Fibroblast of the aortic adventitia (primary cell): ENCODE data around the gene GBX2. TPM values are rescaled to one million over a fixed set of nuclear protein-coding genes. Genes with fewer than 3 reads are reported as not detected.

Experiments used
- DNase-seq: peaks from one replicate; pipeline ENCODE4 v3.0.0-alpha.2; 2010; ENCODE audit warnings: low read depth
- H3K4me3 ChIP-seq: 2 replicates; pipeline ENCODE4 v1.5.1; 2011; ENCODE audit warnings: low read depth, mild to moderate bottlenecking, control low read depth, low read length, moderate library complexity
- total RNA-seq: library from RNA; depleted of rRNA; stranded (reverse); fragments of >200 nt; gene quantifications from 2 replicates; pipeline ENCODE4 v1.2.3, GENCODE V29; 2012; ENCODE audit warnings: low replicate concordance
- TF ChIP-seq, protein P1 (sequence below): IDR thresholded peaks from 2 replicates; pipeline ENCODE4 v1.5.1; 2011; ENCODE audit warnings: mild to moderate bottlenecking, low read length, control low read depth, inconsistent platforms; ENCODE audit not compliant: insufficient read depth

GBX2 gene
- total RNA-seq, 1 donor, result not detected

DNA sequence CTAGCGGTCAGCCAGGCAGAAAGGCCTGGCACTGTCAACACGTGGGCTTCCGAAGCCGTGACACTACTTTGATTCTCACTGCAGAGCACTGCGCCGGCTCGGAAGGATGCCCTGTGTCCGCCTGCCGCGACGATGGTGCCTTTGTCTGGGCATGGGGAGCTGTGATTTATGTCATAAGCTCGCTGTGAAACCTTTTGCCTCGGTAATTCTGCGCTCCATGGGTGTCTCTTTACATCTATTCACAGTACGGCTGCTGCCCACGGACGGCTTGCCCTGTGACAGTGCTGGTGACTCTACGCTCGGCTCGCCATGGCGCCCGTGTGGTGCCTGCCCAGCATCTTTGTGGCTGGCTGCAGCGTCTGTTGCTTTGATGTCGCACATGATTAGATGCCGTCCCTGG lies 43.1 kb upstream of the GBX2 start:
- no peak overlapping the region for H3K4me3 ChIP-seq
- TF ChIP-seq, protein P1, sequence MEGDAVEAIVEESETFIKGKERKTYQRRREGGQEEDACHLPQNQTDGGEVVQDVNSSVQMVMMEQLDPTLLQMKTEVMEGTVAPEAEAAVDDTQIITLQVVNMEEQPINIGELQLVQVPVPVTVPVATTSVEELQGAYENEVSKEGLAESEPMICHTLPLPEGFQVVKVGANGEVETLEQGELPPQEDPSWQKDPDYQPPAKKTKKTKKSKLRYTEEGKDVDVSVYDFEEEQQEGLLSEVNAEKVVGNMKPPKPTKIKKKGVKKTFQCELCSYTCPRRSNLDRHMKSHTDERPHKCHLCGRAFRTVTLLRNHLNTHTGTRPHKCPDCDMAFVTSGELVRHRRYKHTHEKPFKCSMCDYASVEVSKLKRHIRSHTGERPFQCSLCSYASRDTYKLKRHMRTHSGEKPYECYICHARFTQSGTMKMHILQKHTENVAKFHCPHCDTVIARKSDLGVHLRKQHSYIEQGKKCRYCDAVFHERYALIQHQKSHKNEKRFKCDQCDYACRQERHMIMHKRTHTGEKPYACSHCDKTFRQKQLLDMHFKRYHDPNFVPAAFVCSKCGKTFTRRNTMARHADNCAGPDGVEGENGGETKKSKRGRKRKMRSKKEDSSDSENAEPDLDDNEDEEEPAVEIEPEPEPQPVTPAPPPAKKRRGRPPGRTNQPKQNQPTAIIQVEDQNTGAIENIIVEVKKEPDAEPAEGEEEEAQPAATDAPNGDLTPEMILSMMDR, result no peak
- no peak for DNase-seq

DNA sequence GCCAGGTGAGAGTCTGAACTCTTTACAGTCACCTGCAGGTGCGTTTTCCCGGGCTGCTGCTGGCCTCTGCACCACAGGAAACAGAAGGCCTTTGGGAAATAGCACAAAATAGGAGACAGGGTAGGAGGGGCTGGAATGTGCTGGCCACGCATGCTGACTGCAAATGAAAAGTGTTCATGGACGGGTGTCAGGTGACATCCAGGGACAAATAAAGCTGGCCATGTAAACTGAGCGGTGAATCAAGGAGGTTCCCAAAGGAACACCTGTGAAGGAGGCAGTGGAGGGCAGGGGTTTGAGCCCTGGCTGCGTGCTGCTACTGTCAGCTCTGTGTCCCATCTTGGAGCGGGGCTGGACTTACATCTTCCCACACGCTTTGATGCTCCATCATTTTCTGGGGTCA lies 42.4 kb upstream of the GBX2 start:
- TF ChIP-seq, protein P1, result no peak
- no peak for DNase-seq
- no peak overlapping the region for H3K4me3 ChIP-seq

DNA sequence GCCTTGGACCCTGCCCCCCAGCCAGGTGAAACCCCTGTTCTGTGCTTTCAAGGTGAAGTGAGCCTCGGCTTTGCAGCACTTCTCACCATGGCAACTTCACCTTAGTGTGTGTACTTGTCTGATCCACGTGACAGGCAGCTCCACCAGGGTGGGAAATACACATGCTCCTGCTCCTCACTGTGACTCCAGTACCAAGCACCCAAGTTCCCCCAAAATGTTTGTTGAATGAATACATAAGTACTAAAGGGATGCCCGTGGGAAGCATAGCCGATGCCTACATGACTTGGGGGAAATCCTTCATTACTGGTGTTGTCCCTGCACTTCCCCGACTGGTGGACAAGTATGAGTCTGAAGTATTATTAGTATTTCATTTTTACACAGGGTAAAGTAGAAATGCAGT lies 41.8 kb upstream of the GBX2 start:
- H3K4me3 ChIP-seq, result no peak overlapping the region
- DNase-seq, result no peak
- TF ChIP-seq, protein P1, result no peak

DNA sequence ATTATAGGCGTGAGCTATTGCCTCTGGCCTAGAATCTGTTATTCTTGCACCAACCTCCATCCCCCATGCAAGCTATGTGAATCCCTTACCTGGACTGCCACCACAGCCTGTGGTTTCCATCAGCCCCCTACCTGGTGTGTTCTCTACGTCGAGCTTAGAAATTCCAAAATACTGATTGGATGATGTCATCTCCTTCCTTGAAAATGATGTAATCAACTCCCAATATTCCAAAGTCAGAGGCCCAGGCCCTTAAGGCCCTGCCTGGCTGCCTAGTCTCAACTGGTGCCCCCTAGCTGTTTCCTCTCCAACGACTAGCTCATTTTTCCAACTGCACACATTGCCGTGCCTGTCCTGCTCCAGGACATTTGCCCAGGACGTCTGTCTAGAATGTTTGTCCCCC lies 41.3 kb upstream of the GBX2 start:
- H3K4me3 ChIP-seq, result no peak overlapping the region
- no peak for DNase-seq
- TF ChIP-seq, protein P1, result no peak

DNA sequence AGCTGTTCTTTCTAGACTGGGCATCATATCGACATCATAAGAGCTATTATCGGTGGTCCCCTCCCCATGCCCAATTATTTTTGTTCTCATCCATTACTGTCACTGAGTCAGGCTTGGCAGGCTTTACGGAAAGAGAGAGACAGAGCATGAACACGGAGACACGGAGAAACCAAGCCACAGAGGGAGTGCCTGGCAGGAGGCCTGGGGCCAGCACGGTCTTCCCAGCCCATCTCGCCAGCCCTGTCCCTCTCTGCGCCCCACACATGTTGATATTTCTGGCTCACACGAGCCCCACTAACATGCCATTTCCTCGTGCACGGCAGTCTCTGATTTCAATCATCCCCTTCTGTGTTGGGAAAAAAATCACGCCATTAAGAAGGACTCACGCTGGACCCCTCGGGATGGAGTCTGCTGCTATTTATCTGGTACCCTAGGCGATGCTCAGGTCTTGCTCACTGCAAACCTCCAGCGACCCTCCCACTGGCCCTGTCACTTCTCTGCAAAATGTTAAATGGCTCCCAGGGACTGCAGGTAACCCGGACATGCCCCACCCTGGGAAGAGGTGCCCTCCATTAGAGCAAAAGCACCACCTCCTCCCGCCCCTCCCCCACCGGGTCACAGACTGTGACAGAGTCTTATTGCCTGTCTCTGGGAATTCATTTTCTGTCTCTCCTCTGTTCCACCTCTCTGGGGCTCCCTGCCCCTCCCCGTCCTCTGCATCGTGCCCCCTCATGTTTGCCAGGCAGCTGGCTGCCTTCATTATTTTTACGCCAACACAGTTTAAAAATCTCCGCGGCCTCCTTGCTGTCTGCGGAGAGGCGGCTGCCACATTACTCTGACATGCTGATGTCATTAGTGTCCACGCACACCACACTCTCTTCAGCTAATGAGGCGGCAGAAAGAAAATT lies 40.1 kb upstream of the GBX2 start:
- TF ChIP-seq, protein P1, result no peak
- DNase-seq, result no peak

DNA sequence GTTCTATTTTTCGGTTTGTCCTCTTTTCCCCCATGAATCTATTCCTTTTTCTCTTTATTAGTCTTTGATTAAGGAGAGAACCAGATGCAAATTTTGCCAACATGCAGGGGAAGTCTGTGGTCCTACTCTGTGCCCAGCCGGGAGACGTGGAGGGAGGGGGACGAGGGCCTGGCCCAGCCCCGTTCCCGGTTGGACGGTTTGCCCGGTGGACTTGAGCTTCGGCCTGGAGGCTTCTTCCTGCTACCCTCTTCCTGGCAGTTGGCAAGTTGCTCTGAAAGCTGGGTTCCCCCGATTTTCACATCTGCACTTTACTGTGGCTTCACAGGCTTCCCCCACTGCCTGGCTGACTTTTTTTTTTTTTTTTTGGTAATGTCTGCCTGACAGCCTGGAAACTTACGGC lies 39.3 kb upstream of the GBX2 start:
- TF ChIP-seq, protein P1, result no peak
- no peak overlapping the region for H3K4me3 ChIP-seq
- DNase-seq, result no peak

More for the DNA sequence above, 40.1 kb upstream of the GBX2 start:
- no peak overlapping the region for H3K4me3 ChIP-seq
